ENCODE data around the gene ZNF211. TPM values are rescaled to one million over a fixed set of nuclear protein-coding genes. Genes with fewer than 3 reads are reported as not detected.

ZNF211 gene
- total RNA-seq, 1 experiment from 2014 or later, result 8.2 TPM

GRCh38 chr19:57643734-57644133 is 10.8 kb downstream of the ZNF211 start:
- Histone ChIP-seq H3K4me1 (ENCODE audit: insufficient read depth, low read length, poor library complexity, severe bottlenecking) (no peaks in the 10 kb centered on the region), H3K27me3 (replicated peaks; ENCODE audit: insufficient read depth, low read depth, low read length, poor library complexity) (no peaks in the 10 kb centered on the region), H3K4me3 (ENCODE audit: low read depth, low read length, poor library complexity, severe bottlenecking) (no peak overlapping the region), H3K9me3 (ENCODE audit: low read depth, low read length, poor library complexity, severe bottlenecking) (peaks cover 33% of the 10 kb centered on the region), H3K27ac (ENCODE audit: low read depth, low read length, poor library complexity, severe bottlenecking) (no peak overlapping the region), H3K36me3 (ENCODE audit: insufficient read depth, low read length, poor library complexity, severe bottlenecking) (peaks cover 28% of the 10 kb centered on the region)
- no peak for TF ChIP-seq CTCF (conservative IDR thresholded peaks at IDR 0.05; ENCODE audit: low read depth, low read length)
- no peak for TF ChIP-seq EZH2 (IDR thresholded peaks at IDR 0.05; ENCODE audit: borderline replicate concordance, low read depth, low read length, poor library complexity, severe bottlenecking)
- ChIA-PET CTCF (no interaction called here), POLR2A (ENCODE audit: low non-redundant PET) (no interaction called here)
- BruUV-seq (replicated peaks), result no TSS peak
- no peak for DNase-seq (ENCODE audit: low spot score)
- intact Hi-C loops (cut with micrococcal nuclease; ENCODE audit: unreplicated experiment), result no loop called here

GRCh38 chr19:57648331-57649003 is 15.5 kb downstream of the ZNF211 start:
- Histone ChIP-seq H3K4me1 (ENCODE audit: insufficient read depth, low read length, poor library complexity, severe bottlenecking) (no peaks in the 10 kb centered on the region), H3K4me3 (ENCODE audit: low read depth, low read length, poor library complexity, severe bottlenecking) (no peak overlapping the region), H3K27ac (ENCODE audit: low read depth, low read length, poor library complexity, severe bottlenecking) (no peak overlapping the region), H3K9me3 (ENCODE audit: low read depth, low read length, poor library complexity, severe bottlenecking) (no peaks in the 10 kb centered on the region), H3K27me3 (replicated peaks; ENCODE audit: insufficient read depth, low read depth, low read length, poor library complexity) (no peaks in the 10 kb centered on the region), H3K36me3 (ENCODE audit: insufficient read depth, low read length, poor library complexity, severe bottlenecking) (no peaks in the 10 kb centered on the region)
- CTCF ChIA-PET, result no interaction called here
- peak; percentile 42 for DNase-seq (ENCODE audit: low spot score)
- POLR2A ChIA-PET (ENCODE audit: low non-redundant PET), result no interaction called here
- no TSS peak for BruUV-seq (replicated peaks)
- intact Hi-C loops (cut with micrococcal nuclease; ENCODE audit: unreplicated experiment), result no loop called here
- no peak for TF ChIP-seq EZH2 (IDR thresholded peaks at IDR 0.05; ENCODE audit: borderline replicate concordance, low read depth, low read length, poor library complexity, severe bottlenecking)
- TF ChIP-seq CTCF (conservative IDR thresholded peaks at IDR 0.05; ENCODE audit: low read depth, low read length), result no peak

- ChIA-PET POLR2A (ENCODE audit: low non-redundant PET) (no interaction called here), CTCF (interaction anchor here (0.5 kb wide), 1 partner anchor 29 kb away, joined by 4 read pairs; no protein-coding TSS in a partner anchor)
- intact Hi-C loops (cut with micrococcal nuclease; ENCODE audit: unreplicated experiment), result no loop called here
- TF ChIP-seq EZH2 (IDR thresholded peaks at IDR 0.05; ENCODE audit: borderline replicate concordance, low read depth, low read length, poor library complexity, severe bottlenecking) (no peak), CTCF (conservative IDR thresholded peaks at IDR 0.05; ENCODE audit: low read depth, low read length) (no peak)
- H3K27me3 ChIP-seq (replicated peaks; ENCODE audit: insufficient read depth, low read depth, low read length, poor library complexity), result no peaks in the 10 kb centered on the region
- no peaks in the 10 kb centered on the region for H3K9me3 ChIP-seq (ENCODE audit: low read depth, low read length, poor library complexity, severe bottlenecking)
- BruUV-seq (replicated peaks), result no TSS peak
- H3K27ac ChIP-seq (ENCODE audit: low read depth, low read length, poor library complexity, severe bottlenecking), result no peak overlapping the region
- no peaks in the 10 kb centered on the region for H3K4me1 ChIP-seq (ENCODE audit: insufficient read depth, low read length, poor library complexity, severe bottlenecking)
- no peak overlapping the region for H3K4me3 ChIP-seq (ENCODE audit: low read depth, low read length, poor library complexity, severe bottlenecking)
- DNase-seq (ENCODE audit: low spot score), result no peak
- H3K36me3 ChIP-seq (ENCODE audit: insufficient read depth, low read length, poor library complexity, severe bottlenecking), result no peaks in the 10 kb centered on the region
Measured at GRCh38 chr19:57651654-57651996, 18.7 kb downstream of the ZNF211 start.

Data from A673 (cell line).